PC-9 (cell line): ENCODE data around the gene KRT1. TPM values are rescaled to one million over a fixed set of nuclear protein-coding genes. Genes with fewer than 3 reads are reported as not detected.

Experiments used
- BruUV-seq: library from RNA; stranded (reverse); fragments of 400-500 nt; replicated peaks from 2 replicates; lab custom pipeline; 2021; lab: Mats Ljungman, UMichigan
- CTCF ChIA-PET: fragments of 300-600 bp; sonication (Branson Sonifier 250); formaldehyde crosslinking; loops from one replicate; lab custom pipeline; 2022; ENCODE audit warnings: antibody characterized with exemption; lab: Charles Lee
- POLR2A ChIA-PET: fragments of 300-600 bp; sonication (Branson Sonifier 250); formaldehyde crosslinking; loops from one replicate; lab custom pipeline; 2022; ENCODE audit warnings: antibody characterized with exemption; ENCODE audit not compliant: unreplicated experiment; lab: Charles Lee
- DNase-seq, 2 experiments: peaks; one replicate each; pipeline versions ENCODE4 v3.0.0 to v3.0.0-alpha.2; 2015 to 2022; ENCODE audit warnings: mixed read lengths in 1 of 2
- H2AFZ ChIP-seq: fragments of 200-600 bp; sonication (generic); 2 replicates; pipeline ENCODE4 v1.8.1; 2017; ENCODE audit warnings: antibody characterized with exemption
- H3F3A ChIP-seq: fragments of 200-600 bp; sonication (generic); 2 replicates; pipeline ENCODE4 v1.8.1; 2017; ENCODE audit warnings: antibody characterized with exemption, mild to moderate bottlenecking, low read depth; ENCODE audit not compliant: insufficient read depth
- H3K27ac ChIP-seq: fragments of 200-600 bp; sonication (generic); 2 replicates; pipeline ENCODE4 v1.6.1; 2016; ENCODE audit warnings: mixed run types
- H3K27me3 ChIP-seq: fragments of 200-600 bp; sonication (generic); 2 replicates; pipeline ENCODE4 v1.6.1; 2016; ENCODE audit warnings: low read depth, mixed run types; ENCODE audit not compliant: insufficient read depth
- H3K36me3 ChIP-seq: fragments of 200-600 bp; sonication (generic); 2 replicates; pipeline ENCODE4 v1.6.1; 2016; ENCODE audit warnings: low read depth, mixed run types
- H3K4me1 ChIP-seq: fragments of 200-600 bp; sonication (generic); replicated peaks from 2 replicates; pipeline ENCODE4 v1.6.1; 2016; ENCODE audit warnings: mixed run types; ENCODE audit not compliant: insufficient read depth
- H3K4me2 ChIP-seq: fragments of 200-600 bp; sonication (generic); 2 replicates; pipeline ENCODE4 v1.6.1; 2017; ENCODE audit warnings: mixed run types
- H3K4me3 ChIP-seq: fragments of 200-600 bp; sonication (generic); 2 replicates; pipeline ENCODE4 v1.6.1; 2016; ENCODE audit warnings: mixed run types
- H3K79me2 ChIP-seq: fragments of 200-600 bp; sonication (generic); 2 replicates; pipeline ENCODE4 v1.6.1; 2017; ENCODE audit warnings: low read depth, mixed run types
- H3K9me2 ChIP-seq: fragments of 200-600 bp; sonication (generic); 2 replicates; pipeline ENCODE4 v1.8.1; 2017; ENCODE audit warnings: mild to moderate bottlenecking; ENCODE audit not compliant: insufficient read depth
- H3K9me3 ChIP-seq: fragments of 200-600 bp; sonication (generic); 2 replicates; pipeline ENCODE4 v1.8.1; 2016; ENCODE audit warnings: low read depth; ENCODE audit not compliant: insufficient read depth
- H4K20me1 ChIP-seq: fragments of 200-600 bp; sonication (generic); 2 replicates; pipeline ENCODE4 v1.8.1; 2017; ENCODE audit not compliant: insufficient read depth
- EZH2 ChIP-seq: fragments of 200-600 bp; sonication (generic); IDR thresholded peaks from 2 replicates; pipeline ENCODE4 v1.8.0; 2017; ENCODE audit warnings: antibody characterized with exemption, low read depth
- intact Hi-C: fragments of 100-400 bp; cut with micrococcal nuclease; formaldehyde crosslinking; loops from one replicate; pipeline ENCODE4 v1.10.0; 2022; ENCODE audit not compliant: unreplicated experiment
- total RNA-seq: library from RNA; stranded (reverse); gene quantifications from 2 replicates; pipeline ENCODE4 v1.2.3, GENCODE V29; 2021
- TF ChIP-seq, protein P1 (sequence below): fragments of 200-600 bp; sonication (generic); conservative IDR thresholded peaks from 2 replicates; pipeline ENCODE4 v1.6.1; 2017; ENCODE audit warnings: mixed run types, antibody characterized with exemption, mild to moderate bottlenecking, moderate library complexity

Gene KRT1
- total RNA-seq, 1 experiment from 2014 or later: not detected

DNA sequence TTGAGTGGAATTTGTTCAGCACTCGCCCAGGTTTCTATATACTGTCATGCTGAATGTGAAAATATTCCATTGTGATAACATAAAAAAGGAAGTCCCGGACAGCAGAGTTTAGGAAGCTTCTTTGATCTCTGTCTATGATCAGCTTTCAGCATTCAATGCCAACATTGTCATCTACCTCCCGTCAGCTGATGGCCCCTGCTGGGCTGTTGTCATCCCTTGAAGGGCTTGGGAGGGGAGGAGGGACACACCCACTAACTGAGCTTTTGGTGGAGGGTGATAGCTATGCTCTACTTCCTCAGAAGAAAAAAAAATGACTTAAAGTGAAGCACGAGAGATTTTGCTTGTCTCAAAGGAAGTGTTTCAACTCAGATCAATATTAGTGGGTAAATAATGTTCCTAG is 27.8 kb upstream of the KRT1 start:
- POLR2A ChIA-PET: no interaction called here
- Histone ChIP-seq H3K79me2 (no peaks in the 10 kb centered on the region), H3K4me3 (no peak overlapping the region), H3K27me3 (no peaks in the 10 kb centered on the region), H3K9me3 (no peaks in the 10 kb centered on the region), H3K36me3 (no peaks in the 10 kb centered on the region), H3K27ac (no peak overlapping the region), H3F3A (no peaks in the 10 kb centered on the region), H3K4me2 (no peak overlapping the region), H3K4me1 (no peaks in the 10 kb centered on the region), H2AFZ (no peak overlapping the region), H3K9me2 (no peaks in the 10 kb centered on the region), H4K20me1 (no peaks in the 10 kb centered on the region)
- no peak for TF ChIP-seq EZH2
- TF ChIP-seq, protein P1, sequence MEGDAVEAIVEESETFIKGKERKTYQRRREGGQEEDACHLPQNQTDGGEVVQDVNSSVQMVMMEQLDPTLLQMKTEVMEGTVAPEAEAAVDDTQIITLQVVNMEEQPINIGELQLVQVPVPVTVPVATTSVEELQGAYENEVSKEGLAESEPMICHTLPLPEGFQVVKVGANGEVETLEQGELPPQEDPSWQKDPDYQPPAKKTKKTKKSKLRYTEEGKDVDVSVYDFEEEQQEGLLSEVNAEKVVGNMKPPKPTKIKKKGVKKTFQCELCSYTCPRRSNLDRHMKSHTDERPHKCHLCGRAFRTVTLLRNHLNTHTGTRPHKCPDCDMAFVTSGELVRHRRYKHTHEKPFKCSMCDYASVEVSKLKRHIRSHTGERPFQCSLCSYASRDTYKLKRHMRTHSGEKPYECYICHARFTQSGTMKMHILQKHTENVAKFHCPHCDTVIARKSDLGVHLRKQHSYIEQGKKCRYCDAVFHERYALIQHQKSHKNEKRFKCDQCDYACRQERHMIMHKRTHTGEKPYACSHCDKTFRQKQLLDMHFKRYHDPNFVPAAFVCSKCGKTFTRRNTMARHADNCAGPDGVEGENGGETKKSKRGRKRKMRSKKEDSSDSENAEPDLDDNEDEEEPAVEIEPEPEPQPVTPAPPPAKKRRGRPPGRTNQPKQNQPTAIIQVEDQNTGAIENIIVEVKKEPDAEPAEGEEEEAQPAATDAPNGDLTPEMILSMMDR: no peak
- intact Hi-C loops: no loop called here
- DNase-seq: no peak
- BruUV-seq: no TSS peak
- CTCF ChIA-PET: no interaction called here

DNA sequence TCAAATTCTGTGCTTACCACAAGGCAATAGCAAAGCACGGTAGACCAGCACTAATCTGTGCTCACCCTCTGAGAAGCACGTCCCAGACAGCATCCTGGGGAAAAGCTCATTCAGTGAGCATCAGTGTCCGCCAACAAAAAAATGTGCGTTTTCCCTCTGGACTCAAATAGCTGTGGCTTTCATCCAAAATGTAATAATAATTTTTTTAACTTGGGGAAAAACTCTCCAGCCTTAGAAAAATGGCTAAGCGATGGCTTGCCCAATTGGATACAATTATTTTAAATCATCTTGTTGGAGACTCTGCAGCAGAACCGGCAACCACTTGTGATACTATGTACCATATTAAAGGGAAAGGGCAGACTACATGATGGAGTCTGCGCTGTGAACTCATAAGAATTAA is 24.3 kb upstream of the KRT1 start:
- no peaks in the 10 kb centered on the region for H3K9me3 ChIP-seq
- no TSS peak for BruUV-seq
- TF ChIP-seq, protein P1: no peak
- no peak for TF ChIP-seq EZH2
- no peaks in the 10 kb centered on the region for H3K9me2 ChIP-seq
- ChIA-PET CTCF (no interaction called here), POLR2A (no interaction called here)
- H2AFZ ChIP-seq: no peak overlapping the region
- no peaks in the 10 kb centered on the region for H3K36me3 ChIP-seq
- H3K27me3 ChIP-seq: no peaks in the 10 kb centered on the region
- H4K20me1 ChIP-seq: no peaks in the 10 kb centered on the region
- DNase-seq: no peak
- no peak overlapping the region for H3K4me2 ChIP-seq
- H3K79me2 ChIP-seq: no peaks in the 10 kb centered on the region
- H3K4me3 ChIP-seq: no peak overlapping the region
- H3K4me1 ChIP-seq: no peaks in the 10 kb centered on the region
- intact Hi-C loops: no loop called here
- H3K27ac ChIP-seq: no peak overlapping the region
- no peaks in the 10 kb centered on the region for H3F3A ChIP-seq

- Histone ChIP-seq H3F3A (no peaks in the 10 kb centered on the region), H3K27ac (no peak overlapping the region), H2AFZ (no peak overlapping the region), H3K4me2 (no peak overlapping the region), H3K9me2 (no peaks in the 10 kb centered on the region), H3K4me1 (no peaks in the 10 kb centered on the region), H4K20me1 (no peaks in the 10 kb centered on the region), H3K79me2 (no peaks in the 10 kb centered on the region), H3K36me3 (no peaks in the 10 kb centered on the region), H3K27me3 (no peaks in the 10 kb centered on the region), H3K4me3 (no peak overlapping the region), H3K9me3 (no peaks in the 10 kb centered on the region)
- intact Hi-C loops: no loop called here
- no peak for DNase-seq
- ChIA-PET POLR2A (no interaction called here), CTCF (interaction anchor here (0.5 kb wide), 1 partner anchor 999 kb away, joined by 14 read pairs; no protein-coding TSS in a partner anchor)
- BruUV-seq: no TSS peak
- no peak for TF ChIP-seq EZH2
Observed at GRCh38 chr12:52703878-52704277, 23.7 kb upstream of the KRT1 start.

GRCh38 chr12:52703424-52703823 is 23.2 kb upstream of the KRT1 start, which contains the start of gene KRT77:
Gene KRT77 (minus strand): TSS chr12:52703524. CDS start chr12:52703434, 90 bp downstream.
- H3K4me1 ChIP-seq: no peaks in the 10 kb centered on the region
- POLR2A ChIA-PET: no interaction called here
- H3K27me3 ChIP-seq: no peaks in the 10 kb centered on the region
- H3F3A ChIP-seq: no peaks in the 10 kb centered on the region
- no peak within 1 kb of the TSS for H3K27ac ChIP-seq
- no peak for DNase-seq
- no peak within 1 kb of the TSS for H3K4me3 ChIP-seq
- no peaks in the 10 kb centered on the region for H3K79me2 ChIP-seq
- no TSS peak for BruUV-seq
- H3K4me2 ChIP-seq: no peak within 1 kb of the TSS
- intact Hi-C loops: no loop called here
- no peaks in the 10 kb centered on the region for H3K9me2 ChIP-seq
- CTCF ChIA-PET: interaction anchor here (0.5 kb wide), 1 partner anchor 1000 kb away, joined by 14 read pairs; no protein-coding TSS in a partner anchor
- no peaks in the 10 kb centered on the region for H3K9me3 ChIP-seq
- TF ChIP-seq, protein P1: no peak
- TF ChIP-seq EZH2: no peak
- H2AFZ ChIP-seq: no peak within 1 kb of the TSS
- H3K36me3 ChIP-seq: no peaks in the 10 kb centered on the region
- no peaks in the 10 kb centered on the region for H4K20me1 ChIP-seq
